HUDEP-2 (cell line): ENCODE results near the gene B4GALT6.
A peak's percentile ranks its signal among the peaks of the same experiment; 100 is the strongest.

ENCODE experiments used
- DNase-seq, 76 experiments: peaks; one replicate each; lab custom pipeline; 2025; ENCODE audit not compliant: unreplicated experiment in 76 of 76; lab: John Stamatoyannopoulos, UW

The B4GALT6 gene

GRCh38 chr18:31661965-31662364, 22.4 kb downstream of the B4GALT6 start:
- DNase-seq: no peak

- DNase-seq: no peak
These were observed 23.6 kb downstream of the B4GALT6 start for GRCh38 chr18:31660763-31661162.

GRCh38 chr18:31659576-31660177, 24.7 kb downstream of the B4GALT6 start:
- no peak for DNase-seq

GRCh38 chr18:31658670-31659575, 25.5 kb downstream of the B4GALT6 start:
- no peak for DNase-seq

GRCh38 chr18:31657823-31658669, 26.3 kb downstream of the B4GALT6 start:
- no peak for DNase-seq

GRCh38 chr18:31656754-31657153, 27.6 kb downstream of the B4GALT6 start:
- no peak for DNase-seq

- DNase-seq: no peak
These were observed 29.0 kb downstream of the B4GALT6 start for GRCh38 chr18:31655354-31655753.

- no peak for DNase-seq
These were observed 31.5 kb downstream of the B4GALT6 start for GRCh38 chr18:31652877-31653276.

- no peak for DNase-seq
These were observed 32.0 kb downstream of the B4GALT6 start for GRCh38 chr18:31652357-31652756.

GRCh38 chr18:31651369-31651768, 33.0 kb downstream of the B4GALT6 start:
- no peak for DNase-seq

- no peak for DNase-seq
These were observed 34.2 kb downstream of the B4GALT6 start for GRCh38 chr18:31649978-31650719.

- DNase-seq: no peak
These were observed 34.9 kb downstream of the B4GALT6 start for GRCh38 chr18:31649449-31649848.

GRCh38 chr18:31648966-31649429, 35.4 kb downstream of the B4GALT6 start:
- peak in 4 of 76 experiments; percentile 3 to 27 (median 5) for DNase-seq

- no peak for DNase-seq
These were observed 35.9 kb downstream of the B4GALT6 start for GRCh38 chr18:31648458-31648857.

- DNase-seq: no peak
These were observed 37.1 kb downstream of the B4GALT6 start for GRCh38 chr18:31647127-31647753.

- DNase-seq: no peak
These were observed 37.9 kb downstream of the B4GALT6 start for GRCh38 chr18:31646332-31647126.

GRCh38 chr18:31645411-31645810, 39.0 kb downstream of the B4GALT6 start:
- no peak for DNase-seq

- no peak for DNase-seq
These were observed 41.4 kb downstream of the B4GALT6 start for GRCh38 chr18:31643003-31643402.

- no peak for DNase-seq
These were observed 46.9 kb downstream of the B4GALT6 start for GRCh38 chr18:31637445-31637844.
